Measurements from ENCODE around the gene THADA.

The THADA gene

GRCh38 chr2:43486603-43487002 is 109.2 kb downstream of the THADA start:
- H3K9me3 ChIP-seq (ENCODE audit: control insufficient read depth, low read length), result no peaks in the 10 kb centered on the region
- H3K27ac ChIP-seq (ENCODE audit: insufficient read depth, low read depth, low read length, poor library complexity, severe bottlenecking), result no peak overlapping the region
- H3K36me3 ChIP-seq (ENCODE audit: control insufficient read depth, insufficient read depth, low read length), result no peaks in the 10 kb centered on the region
- H3K4me3 ChIP-seq (ENCODE audit: insufficient read depth, low read depth, low read length), result no peak overlapping the region
- no peaks in the 10 kb centered on the region for H3K4me1 ChIP-seq (ENCODE audit: control insufficient read depth, insufficient read depth, low read length)
- no peaks in the 10 kb centered on the region for H3K27me3 ChIP-seq (ENCODE audit: control insufficient read depth, insufficient read depth, low read length, poor library complexity, severe bottlenecking)

GRCh38 chr2:43484323-43484930 is 111.4 kb downstream of the THADA start:
- no peak overlapping the region for H3K27ac ChIP-seq (ENCODE audit: insufficient read depth, low read depth, low read length, poor library complexity, severe bottlenecking)

DNA sequence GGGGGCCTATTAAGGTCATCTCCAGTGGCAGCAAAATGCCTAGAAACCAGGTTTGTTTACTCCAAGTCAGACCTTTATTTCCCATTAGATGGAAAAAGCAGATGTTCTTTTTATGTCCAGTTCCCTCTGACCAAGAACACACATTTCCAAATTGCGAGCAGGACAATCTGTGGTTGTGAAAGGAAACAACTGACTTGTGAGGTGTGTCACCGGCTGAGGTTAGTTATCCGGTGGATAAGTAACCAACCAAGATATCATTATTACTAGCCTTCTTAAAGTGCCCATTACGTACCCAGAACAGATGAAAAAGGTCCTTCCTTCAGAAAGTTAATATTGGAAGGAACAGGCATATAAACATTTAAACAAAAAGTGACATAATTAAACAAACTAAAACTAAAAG is 112.9 kb downstream of the THADA start:
- H3K4me1 ChIP-seq (ENCODE audit: control insufficient read depth, insufficient read depth, low read length), result no peaks in the 10 kb centered on the region
- no peaks in the 10 kb centered on the region for H3K27me3 ChIP-seq (ENCODE audit: control insufficient read depth, insufficient read depth, low read length, poor library complexity, severe bottlenecking)
- no peaks in the 10 kb centered on the region for H3K36me3 ChIP-seq (ENCODE audit: control insufficient read depth, insufficient read depth, low read length)
- WGBS, 2 experiments, result 97% methylated on average over 4 of the region's 4 CpGs
- H3K9me3 ChIP-seq (ENCODE audit: control insufficient read depth, low read length), result no peaks in the 10 kb centered on the region
- no peak overlapping the region for H3K4me3 ChIP-seq (ENCODE audit: insufficient read depth, low read depth, low read length)
- no peak overlapping the region for H3K27ac ChIP-seq (ENCODE audit: insufficient read depth, low read depth, low read length, poor library complexity, severe bottlenecking)

More at GRCh38 chr2:43484323-43484930, 111.4 kb downstream of the THADA start:
- H3K27me3 ChIP-seq (ENCODE audit: control insufficient read depth, insufficient read depth, low read length, poor library complexity, severe bottlenecking), result no peaks in the 10 kb centered on the region
- H3K4me1 ChIP-seq (ENCODE audit: control insufficient read depth, insufficient read depth, low read length), result no peaks in the 10 kb centered on the region
- H3K36me3 ChIP-seq (ENCODE audit: control insufficient read depth, insufficient read depth, low read length), result no peaks in the 10 kb centered on the region
- no peak overlapping the region for H3K4me3 ChIP-seq (ENCODE audit: insufficient read depth, low read depth, low read length)
- H3K9me3 ChIP-seq (ENCODE audit: control insufficient read depth, low read length), result no peaks in the 10 kb centered on the region

- Histone ChIP-seq H3K4me1 (ENCODE audit: control insufficient read depth, insufficient read depth, low read length) (no peaks in the 10 kb centered on the region), H3K36me3 (ENCODE audit: control insufficient read depth, insufficient read depth, low read length) (no peaks in the 10 kb centered on the region), H3K9me3 (ENCODE audit: control insufficient read depth, low read length) (no peaks in the 10 kb centered on the region), H3K27ac (ENCODE audit: insufficient read depth, low read depth, low read length, poor library complexity, severe bottlenecking) (no peak overlapping the region), H3K27me3 (ENCODE audit: control insufficient read depth, insufficient read depth, low read length, poor library complexity, severe bottlenecking) (no peaks in the 10 kb centered on the region), H3K4me3 (ENCODE audit: insufficient read depth, low read depth, low read length) (no peak overlapping the region)
- WGBS, 2 experiments, result 95 to 99% methylated on average over 3 of the region's 4 CpGs
Measured at GRCh38 chr2:43481927-43482542, 113.8 kb downstream of the THADA start.

DNA sequence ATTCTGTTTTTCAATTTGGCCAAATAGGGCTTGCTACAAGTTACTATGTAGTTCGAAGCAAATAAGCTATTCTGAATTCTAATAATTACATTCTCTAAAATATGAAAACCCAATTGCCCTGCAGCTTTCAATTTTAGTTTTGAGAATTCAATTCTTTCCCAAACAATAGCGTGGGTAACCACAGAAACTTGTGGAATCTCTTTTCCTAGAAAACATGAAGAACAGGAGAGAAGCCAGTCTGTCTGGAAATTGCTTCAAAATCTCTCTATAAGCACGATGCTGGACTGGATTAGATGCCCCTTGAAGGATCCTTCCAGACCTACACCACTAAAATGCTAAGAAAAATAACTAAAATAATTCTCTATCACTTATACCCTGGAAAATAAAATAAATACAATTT is 115.0 kb downstream of the THADA start:
- 90 to 95% methylated on average over 3 of the region's 3 CpGs for WGBS, 2 experiments
- no peaks in the 10 kb centered on the region for H3K27me3 ChIP-seq (ENCODE audit: control insufficient read depth, insufficient read depth, low read length, poor library complexity, severe bottlenecking)

GRCh38 chr2:43478412-43479086 is 117.3 kb downstream of the THADA start:
- Histone ChIP-seq H3K27ac (ENCODE audit: insufficient read depth, low read depth, low read length, poor library complexity, severe bottlenecking) (no peak overlapping the region), H3K36me3 (ENCODE audit: control insufficient read depth, insufficient read depth, low read length) (no peaks in the 10 kb centered on the region), H3K27me3 (ENCODE audit: control insufficient read depth, insufficient read depth, low read length, poor library complexity, severe bottlenecking) (no peaks in the 10 kb centered on the region), H3K9me3 (ENCODE audit: control insufficient read depth, low read length) (no peaks in the 10 kb centered on the region), H3K4me3 (ENCODE audit: insufficient read depth, low read depth, low read length) (no peak overlapping the region), H3K4me1 (ENCODE audit: control insufficient read depth, insufficient read depth, low read length) (no peaks in the 10 kb centered on the region)
- 46 to 48% methylated on average over 2 of the region's 3 CpGs for WGBS, 2 experiments

More for the DNA sequence above, 115.0 kb downstream of the THADA start:
- Histone ChIP-seq H3K9me3 (ENCODE audit: control insufficient read depth, low read length) (no peaks in the 10 kb centered on the region), H3K4me3 (ENCODE audit: insufficient read depth, low read depth, low read length) (no peak overlapping the region), H3K36me3 (ENCODE audit: control insufficient read depth, insufficient read depth, low read length) (no peaks in the 10 kb centered on the region), H3K4me1 (ENCODE audit: control insufficient read depth, insufficient read depth, low read length) (no peaks in the 10 kb centered on the region), H3K27ac (ENCODE audit: insufficient read depth, low read depth, low read length, poor library complexity, severe bottlenecking) (no peak overlapping the region)

DNA sequence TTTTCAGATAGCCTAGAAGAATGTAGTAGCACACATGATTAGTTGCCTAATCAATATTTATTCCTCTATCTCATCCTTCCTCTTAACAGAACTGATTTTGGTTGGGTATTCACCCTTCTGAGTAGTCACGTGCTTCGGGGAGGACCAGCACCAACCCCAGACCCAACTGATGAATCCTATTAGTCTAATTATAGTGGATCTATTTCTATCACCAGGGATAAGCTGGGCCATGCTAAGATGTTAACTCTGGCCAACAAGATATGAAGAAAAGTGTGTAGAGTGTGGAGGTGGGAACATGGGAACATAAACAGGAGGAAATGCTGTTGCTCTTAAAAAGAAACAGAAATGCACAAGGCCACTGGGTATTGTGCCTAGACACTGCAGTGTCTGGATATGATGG is 119.9 kb downstream of the THADA start:
- Histone ChIP-seq H3K9me3 (ENCODE audit: control insufficient read depth, low read length) (no peaks in the 10 kb centered on the region), H3K27ac (ENCODE audit: insufficient read depth, low read depth, low read length, poor library complexity, severe bottlenecking) (no peak overlapping the region), H3K36me3 (ENCODE audit: control insufficient read depth, insufficient read depth, low read length) (no peaks in the 10 kb centered on the region), H3K27me3 (ENCODE audit: control insufficient read depth, insufficient read depth, low read length, poor library complexity, severe bottlenecking) (no peaks in the 10 kb centered on the region), H3K4me3 (ENCODE audit: insufficient read depth, low read depth, low read length) (no peak overlapping the region), H3K4me1 (ENCODE audit: control insufficient read depth, insufficient read depth, low read length) (no peaks in the 10 kb centered on the region)
- WGBS, 2 experiments, result 83 to 100% methylated on average over 1 to 2 of the region's 2 CpGs

DNA sequence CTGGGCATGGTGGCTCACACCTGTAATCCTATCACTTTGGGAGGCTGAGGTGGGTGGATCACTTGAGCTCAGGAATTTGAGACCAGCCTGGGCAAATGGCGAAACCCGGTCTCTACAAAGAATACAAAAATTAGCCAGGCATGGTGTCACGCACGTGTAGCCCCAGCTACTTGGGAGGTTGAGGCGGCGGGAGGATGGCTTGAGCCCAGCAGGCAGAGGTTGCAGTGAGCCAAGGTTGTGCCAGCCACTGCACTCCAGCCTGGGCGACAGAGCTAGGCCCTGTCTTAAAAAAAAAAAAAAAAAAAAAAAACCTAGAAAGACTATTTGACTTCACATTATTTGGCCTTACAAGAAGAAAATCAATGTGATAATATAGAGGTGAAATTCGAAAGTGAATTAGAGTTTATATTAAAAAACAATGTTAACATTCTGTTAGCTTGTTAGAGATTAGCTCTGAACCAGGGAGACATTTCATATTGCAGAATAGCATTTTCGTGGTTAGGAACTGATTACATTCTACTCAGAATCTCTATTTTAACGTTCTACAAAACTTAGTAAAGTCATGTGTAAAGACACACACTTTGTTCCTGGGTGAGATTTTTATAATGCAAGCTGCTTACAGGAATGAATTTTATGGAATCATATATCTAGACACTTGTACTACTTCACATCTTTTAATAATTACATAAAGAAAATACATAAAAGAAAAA is 120.5 kb downstream of the THADA start:
- H3K9me3 ChIP-seq (ENCODE audit: control insufficient read depth, low read length), result no peaks in the 10 kb centered on the region
- no peaks in the 10 kb centered on the region for H3K4me1 ChIP-seq (ENCODE audit: control insufficient read depth, insufficient read depth, low read length)
- WGBS, 2 experiments, result 93% methylated on average over 9 of the region's 10 CpGs
- no peaks in the 10 kb centered on the region for H3K36me3 ChIP-seq (ENCODE audit: control insufficient read depth, insufficient read depth, low read length)
- H3K4me3 ChIP-seq (ENCODE audit: insufficient read depth, low read depth, low read length), result no peak overlapping the region
- no peak overlapping the region for H3K27ac ChIP-seq (ENCODE audit: insufficient read depth, low read depth, low read length, poor library complexity, severe bottlenecking)
- no peaks in the 10 kb centered on the region for H3K27me3 ChIP-seq (ENCODE audit: control insufficient read depth, insufficient read depth, low read length, poor library complexity, severe bottlenecking)

GRCh38 chr2:43474273-43474672 is 121.6 kb downstream of the THADA start:
- Histone ChIP-seq H3K36me3 (ENCODE audit: control insufficient read depth, insufficient read depth, low read length) (no peaks in the 10 kb centered on the region), H3K9me3 (ENCODE audit: control insufficient read depth, low read length) (no peaks in the 10 kb centered on the region), H3K4me1 (ENCODE audit: control insufficient read depth, insufficient read depth, low read length) (no peaks in the 10 kb centered on the region), H3K4me3 (ENCODE audit: insufficient read depth, low read depth, low read length) (no peak overlapping the region), H3K27ac (ENCODE audit: insufficient read depth, low read depth, low read length, poor library complexity, severe bottlenecking) (no peak overlapping the region), H3K27me3 (ENCODE audit: control insufficient read depth, insufficient read depth, low read length, poor library complexity, severe bottlenecking) (no peaks in the 10 kb centered on the region)
- 88 to 93% methylated on average over 3 to 5 of the region's 5 CpGs for WGBS, 2 experiments

DNA sequence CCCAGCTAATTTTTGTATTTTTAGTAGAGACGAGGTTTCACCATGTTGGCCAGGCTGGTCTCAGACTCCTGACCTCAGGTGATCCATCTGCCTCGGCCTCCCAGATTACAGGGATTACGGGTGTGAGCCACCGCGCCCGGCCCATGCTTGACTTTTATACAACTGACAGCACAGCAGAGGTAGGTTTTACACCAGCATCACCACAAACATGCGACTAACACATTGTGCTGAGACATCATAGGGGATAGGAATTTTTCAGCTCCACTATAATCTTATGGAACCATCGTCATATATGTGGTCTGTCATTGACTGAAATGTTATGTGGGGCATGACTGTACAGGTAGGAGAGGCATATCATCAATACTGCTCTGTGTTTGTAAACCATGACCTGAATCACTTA is 122.1 kb downstream of the THADA start:
- no peaks in the 10 kb centered on the region for H3K36me3 ChIP-seq (ENCODE audit: control insufficient read depth, insufficient read depth, low read length)
- no peaks in the 10 kb centered on the region for H3K27me3 ChIP-seq (ENCODE audit: control insufficient read depth, insufficient read depth, low read length, poor library complexity, severe bottlenecking)
- H3K4me1 ChIP-seq (ENCODE audit: control insufficient read depth, insufficient read depth, low read length), result no peaks in the 10 kb centered on the region
- H3K4me3 ChIP-seq (ENCODE audit: insufficient read depth, low read depth, low read length), result no peak overlapping the region
- H3K9me3 ChIP-seq (ENCODE audit: control insufficient read depth, low read length), result no peaks in the 10 kb centered on the region
- WGBS, 2 experiments, result 94 to 95% methylated on average over 8 of the region's 8 CpGs
- H3K27ac ChIP-seq (ENCODE audit: insufficient read depth, low read depth, low read length, poor library complexity, severe bottlenecking), result no peak overlapping the region
